Right forelimb (tissue), 1 donor: ENCODE measurements around the gene NOXA1.
"Not testable (repeated sequence)": the region's sequence is repeated elsewhere in the genome, so short reads cannot be mapped to it uniquely, and the experiment has no call there.

Experiments
- DNase-seq: peaks from one replicate; pipeline ENCODE4 v3.0.0-alpha.2; 2018

NOXA1 gene

DNA sequence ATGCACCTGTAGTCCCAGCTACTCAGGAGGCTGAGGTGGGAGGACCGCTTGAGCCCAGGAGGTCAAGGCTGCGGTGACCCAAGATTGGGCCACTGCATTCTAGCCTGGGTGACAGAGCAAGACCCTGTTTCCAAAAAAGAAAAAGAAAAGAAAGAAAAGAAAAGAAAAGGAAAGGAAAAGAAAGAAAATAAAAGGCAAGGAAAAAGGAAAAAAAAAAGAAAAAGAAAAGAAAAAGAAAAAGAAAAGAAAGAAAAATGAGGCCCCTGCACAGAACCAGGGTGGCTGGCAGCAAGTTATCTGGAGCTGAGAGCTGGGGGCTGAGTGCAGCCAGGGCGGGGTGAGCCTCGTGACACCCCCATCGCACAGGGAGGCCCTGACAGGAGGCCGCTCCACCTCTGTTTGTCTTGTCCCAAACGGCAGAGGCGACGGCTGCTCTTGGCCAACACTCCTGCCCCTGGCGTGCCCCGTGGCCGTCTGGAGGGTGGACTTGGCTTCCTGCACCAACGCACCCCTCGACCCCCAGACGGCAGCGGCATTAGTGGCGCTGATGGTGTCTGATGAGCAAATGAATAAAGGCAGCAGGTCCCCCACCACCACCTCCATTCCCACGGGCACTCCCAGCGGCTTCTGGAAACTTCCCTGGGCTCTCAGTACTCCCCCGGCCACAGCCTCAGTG lies 17.0 kb upstream of the NOXA1 start:
- no peak for DNase-seq

DNA sequence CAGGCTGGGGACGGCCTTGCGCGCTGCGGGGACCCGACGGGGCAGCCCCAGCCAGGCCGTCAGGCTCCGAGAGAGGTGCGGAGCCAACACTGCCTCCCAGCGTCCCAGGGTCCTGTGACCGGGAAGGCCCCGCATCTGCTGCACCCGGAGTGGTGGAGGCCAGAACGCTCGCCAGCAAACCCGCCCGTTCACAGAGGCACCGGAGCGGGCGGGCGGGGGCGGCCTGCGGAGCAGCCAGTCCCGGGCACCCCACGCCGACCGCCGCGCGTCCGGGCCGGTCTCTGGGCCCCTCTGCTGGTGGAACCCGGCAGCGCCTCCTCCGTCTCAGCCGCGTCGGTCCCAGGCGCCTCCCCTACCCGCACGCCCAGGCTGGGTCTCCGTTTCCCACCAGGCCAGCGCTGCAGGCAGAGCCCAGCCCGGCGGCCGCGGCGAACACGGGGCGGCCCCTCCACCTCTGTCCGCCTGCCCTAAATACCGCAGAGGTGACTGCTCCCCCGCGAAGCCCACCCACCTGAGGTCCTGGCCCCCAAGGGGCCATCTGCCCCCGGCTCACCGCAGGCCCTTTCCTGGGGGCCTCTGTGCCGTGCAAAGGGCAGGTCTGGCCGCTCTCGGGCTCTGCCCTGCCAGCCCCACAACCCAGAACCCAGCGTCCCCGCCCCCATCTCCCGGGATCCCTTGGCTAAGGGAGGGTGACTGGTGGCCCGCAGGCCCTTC lies 16.2 kb upstream of the NOXA1 start:
- DNase-seq: peak; percentile 85

DNA sequence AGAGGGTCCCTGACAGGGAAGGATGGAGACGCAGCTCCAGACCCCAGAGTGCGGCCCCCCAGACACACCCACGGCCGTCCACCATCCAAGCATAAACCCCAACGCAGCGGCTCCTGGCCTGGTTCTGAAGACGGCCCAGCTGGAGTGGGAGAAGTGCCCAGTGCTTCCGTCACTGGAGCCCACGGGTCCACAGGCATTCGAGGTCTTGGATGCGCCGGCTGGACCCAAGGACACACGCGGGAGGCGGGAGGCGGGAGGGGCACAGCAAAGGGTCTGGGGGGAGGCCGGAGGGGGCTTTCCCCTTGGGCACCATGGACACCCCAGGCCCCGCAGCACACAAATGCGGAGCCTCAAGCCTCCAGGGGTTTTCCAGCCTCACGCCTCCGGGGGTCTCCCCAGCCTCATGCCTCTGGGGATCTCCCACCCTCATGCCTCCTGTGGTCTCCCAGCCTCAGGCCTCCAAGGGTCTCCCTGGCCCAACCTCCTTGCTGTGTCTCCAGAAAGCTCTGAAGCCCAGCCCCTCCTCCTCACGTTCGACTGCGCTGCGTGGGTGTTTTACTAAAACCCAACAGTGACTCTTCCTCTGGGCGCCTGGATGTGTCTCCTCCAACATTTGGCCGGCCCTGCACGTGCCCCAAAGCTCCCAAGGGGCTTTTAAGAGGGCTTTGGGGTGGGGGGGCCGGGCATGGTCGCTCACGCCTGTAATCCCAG lies 15.4 kb upstream of the NOXA1 start:
- no peak for DNase-seq

DNA sequence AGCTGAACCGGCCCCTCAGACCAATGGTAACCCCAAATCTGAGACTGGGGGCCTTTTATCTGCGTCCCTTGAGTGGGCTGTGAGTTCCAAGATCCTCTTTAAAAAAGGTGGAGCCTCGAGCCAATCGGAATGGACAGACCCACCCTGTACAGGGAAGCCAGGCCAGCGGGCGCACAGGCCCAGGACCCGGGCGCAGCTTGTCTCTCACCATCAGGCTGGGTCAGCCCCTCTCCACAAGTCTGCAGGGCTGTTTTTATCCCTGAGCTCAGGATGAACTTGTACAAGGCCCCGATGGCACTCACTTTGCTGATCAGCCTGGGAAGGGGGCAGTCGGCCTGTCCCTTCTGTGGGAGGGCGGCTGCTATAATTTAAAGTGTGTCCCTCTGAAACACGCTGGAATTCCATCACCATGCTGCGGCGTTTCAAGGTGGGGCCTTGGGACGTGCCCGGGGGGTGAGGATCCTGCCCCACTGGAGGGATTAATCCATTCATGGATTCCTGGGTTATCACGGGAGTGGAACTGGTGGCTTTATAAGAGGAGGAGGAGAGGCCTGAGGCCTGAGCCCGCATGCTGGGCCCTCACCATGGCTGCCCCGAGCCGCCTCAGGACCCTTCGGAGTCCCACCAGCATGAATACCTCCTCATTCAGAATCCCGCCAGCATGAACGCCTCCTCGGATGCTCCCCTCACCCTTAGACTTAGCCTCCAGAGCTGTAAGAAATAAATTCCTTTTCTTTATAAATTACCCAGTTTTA lies 14.4 kb upstream of the NOXA1 start:
- DNase-seq: no peak

DNA sequence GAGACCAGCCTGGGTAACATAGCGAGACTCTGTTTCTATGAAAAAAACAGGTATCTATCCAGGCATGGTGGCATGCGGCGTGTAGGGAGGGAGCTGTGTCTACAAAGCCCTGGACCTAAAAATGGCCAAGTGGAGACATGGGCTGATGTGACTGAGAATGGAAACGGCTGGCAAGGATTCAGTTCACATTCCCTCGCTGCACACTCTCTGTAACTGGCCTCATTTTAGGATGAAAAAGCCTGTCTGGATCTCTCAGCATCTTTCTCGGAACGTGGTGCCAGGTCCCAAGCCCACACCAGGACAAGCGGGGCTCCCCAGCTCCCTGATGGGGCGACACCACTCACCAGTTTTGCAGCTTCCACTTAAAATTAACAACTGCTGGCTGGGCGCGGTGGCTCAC lies 13.7 kb upstream of the NOXA1 start:
- no peak for DNase-seq

DNA sequence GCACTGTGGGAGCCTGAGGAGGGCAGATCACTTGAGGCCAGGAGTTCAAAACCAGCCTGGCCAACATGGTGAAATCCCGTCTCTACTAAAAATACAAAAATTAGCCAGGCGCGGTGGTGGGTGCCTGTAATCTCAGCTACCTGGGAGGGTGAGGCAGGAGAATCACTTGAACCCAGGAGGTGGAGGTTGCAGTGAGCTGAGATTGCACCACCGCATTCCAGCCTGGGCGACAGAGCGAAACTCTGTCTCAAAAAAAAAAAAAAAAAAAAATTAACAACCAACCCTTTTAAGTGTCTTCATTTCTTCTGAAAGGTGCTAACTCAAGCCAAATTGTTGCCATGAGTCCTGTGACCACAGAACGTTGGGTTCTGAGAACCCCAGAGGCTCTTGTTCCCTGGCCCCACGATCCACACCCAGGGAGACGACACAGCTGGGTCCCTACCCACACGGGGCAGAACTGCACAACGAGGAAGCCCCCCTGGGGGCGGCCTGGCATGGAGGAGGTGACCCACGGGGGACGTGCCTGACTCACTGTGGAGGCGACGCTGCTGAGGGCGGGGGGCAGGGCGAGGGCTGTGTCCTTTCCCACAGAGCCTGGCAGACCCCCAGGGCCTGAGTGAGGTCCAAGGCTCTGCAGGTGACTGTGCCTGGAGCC lies 12.8 kb upstream of the NOXA1 start:
- DNase-seq: not testable (repeated sequence)

DNA sequence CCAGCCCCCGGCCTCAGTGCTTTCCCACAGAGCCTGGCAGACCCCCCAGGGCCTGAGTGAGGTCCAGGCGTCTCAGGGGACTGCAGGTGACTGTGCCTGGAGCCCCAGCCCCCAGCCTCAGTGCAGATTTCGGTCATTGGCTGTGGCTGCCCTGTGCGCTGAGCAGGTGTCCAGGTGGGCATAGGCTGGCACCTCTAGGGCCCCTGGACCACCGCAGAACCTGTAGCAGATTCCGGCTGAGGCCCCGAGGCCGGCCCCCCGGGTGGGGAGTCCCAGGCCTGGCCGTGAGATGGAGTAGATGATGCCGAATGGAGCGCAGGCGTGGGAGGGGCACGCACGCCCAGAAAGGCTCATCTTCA lies 12.3 kb upstream of the NOXA1 start:
- no peak for DNase-seq

DNA sequence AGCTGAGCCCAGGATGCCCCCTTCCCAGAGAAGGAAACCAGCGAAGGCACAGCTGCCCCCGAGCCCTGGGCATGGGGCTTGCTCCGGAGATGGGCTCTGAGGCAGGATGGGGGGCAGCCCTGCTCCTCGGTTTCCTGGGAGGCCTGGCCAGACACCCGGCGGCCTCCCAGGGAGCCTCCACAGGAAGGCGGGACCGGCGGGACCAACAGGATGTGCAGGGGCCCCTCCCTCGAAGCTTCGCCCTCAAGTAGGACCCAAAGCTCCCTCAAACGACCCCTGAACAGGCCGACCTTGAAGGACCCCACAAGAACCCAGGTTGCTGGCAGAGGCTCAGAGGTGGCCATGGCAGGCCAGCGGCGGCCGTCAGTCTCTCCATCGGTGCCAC lies 11.9 kb upstream of the NOXA1 start:
- DNase-seq: no peak

DNA sequence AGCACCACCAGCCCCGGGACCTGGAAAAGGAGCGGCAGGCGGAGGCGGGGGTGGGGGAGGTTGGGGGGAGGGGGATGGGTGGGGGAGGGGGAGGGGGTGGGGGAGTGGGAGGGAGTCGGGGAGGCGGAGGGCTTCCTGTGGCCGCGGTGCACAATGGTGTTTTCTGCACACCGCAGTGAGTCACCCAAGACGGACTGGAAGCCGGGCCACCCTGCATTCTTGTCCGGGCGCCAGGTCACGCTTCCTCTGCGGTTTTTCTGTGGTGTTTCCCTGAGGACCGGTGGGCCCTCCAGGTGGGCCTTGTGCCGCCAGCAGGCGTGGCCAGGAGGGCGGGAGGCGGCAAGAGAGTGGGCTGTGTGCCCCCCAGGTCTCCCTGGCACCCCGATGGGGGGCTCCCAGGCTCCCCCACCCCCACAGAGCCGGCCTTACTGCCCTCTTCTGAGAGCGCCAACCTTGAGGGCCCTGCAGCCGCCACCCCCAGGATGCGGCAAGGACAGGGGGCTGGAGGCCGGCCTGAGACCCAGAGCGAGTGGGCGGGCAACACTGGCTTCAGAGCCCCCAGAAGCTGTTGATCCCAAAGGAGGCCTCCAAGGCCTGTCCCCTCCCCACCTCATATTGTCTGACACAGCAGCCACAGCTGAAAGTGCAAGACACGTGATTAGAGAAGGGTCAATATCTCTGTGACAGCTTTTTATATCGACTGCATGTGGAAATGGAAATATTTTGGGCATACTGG lies 11.4 kb upstream of the NOXA1 start:
- DNase-seq: no peak

DNA sequence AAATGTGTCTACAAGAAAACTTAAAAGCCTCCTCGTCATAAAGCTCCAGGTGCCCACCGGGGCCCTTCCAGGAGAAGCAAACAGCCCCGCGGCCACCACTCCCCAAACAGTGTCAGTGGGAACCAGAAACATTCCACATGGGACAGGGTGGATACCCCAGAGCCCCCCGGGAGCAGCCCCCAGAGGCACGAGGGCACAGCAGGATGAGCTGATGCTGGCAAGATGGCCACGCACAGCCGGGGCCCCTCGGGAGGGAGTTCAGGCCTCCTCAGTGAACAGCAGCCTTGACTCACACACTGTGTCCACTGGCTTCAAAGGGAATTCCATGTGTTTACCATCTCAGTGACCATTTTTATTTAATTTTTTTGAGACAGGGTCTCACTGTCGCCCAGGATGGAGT lies 10.8 kb upstream of the NOXA1 start:
- DNase-seq: no peak

DNA sequence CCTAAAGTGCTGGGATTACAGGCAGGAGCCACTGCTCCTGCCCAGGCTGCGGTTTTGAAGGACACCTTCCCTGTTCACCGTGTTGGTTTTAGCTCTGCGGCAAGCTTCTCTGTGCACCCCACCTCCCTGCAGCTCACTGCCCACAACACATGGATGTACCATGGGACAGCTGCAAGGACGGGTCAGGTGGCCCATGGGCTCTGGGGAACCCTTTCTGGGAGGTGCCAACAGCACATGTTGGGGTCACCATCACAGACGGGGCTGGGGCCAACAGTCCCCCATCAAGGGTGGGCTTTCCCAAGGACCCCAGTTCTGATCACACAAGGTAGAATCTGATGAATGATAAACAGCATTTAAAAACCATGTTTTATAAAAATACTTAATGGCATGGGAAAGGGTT lies 7.7 kb upstream of the NOXA1 start:
- no peak for DNase-seq

DNA sequence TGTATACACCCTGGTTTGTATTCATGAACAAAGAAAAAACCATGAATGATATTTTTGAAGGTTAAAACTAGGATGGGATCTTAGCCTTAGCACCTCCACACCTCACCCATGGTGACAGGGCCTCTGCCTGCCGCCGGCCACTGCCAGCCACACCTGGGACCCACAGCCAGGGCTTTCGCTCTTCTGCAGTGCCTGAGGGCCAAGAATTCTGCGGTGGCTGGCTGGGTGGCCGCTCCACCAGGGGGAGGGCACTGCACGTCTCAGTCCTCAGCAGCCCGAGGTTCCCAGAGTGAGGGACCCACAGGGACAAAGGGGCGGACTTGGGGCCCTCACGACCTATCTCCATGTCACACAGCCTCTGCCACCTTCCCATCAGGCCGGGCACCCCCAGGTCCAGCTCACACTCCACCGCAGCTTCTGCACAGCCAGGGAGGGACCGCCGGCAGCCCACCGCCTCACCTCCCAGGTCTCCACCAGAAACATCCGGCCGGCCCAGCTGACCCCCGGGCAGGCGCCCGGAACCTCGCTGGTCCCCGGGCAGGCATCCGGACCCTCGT lies 7.1 kb upstream of the NOXA1 start:
- DNase-seq: no peak

DNA sequence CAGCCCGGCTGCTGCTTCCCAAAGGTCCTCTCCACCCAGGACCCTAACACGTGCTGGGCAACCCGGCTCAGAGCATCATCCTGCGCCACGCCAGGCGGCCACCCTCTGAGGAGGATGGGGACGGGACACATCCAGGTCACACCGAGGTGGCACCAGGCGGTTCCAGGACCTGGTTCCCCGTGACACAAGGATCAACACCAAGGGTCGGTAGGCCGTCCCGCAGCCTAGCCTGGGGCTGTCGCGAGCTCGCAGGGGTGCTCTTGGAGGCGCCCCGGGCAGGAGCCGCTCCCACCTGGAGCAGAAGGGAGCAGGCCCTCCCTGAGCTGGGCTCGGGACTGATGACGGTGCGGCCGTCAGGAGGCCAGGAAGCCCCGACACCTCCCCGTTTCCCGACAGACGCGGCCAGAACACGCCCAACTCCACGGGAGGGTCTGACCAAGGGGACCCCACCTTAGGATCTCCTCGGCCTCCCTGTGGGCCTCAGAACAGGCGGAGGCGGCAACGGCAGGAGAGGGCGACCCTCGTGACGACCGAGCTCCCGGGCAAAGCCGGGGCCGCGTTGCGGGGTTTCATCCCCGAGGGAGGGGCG lies 6.5 kb upstream of the NOXA1 start:
- DNase-seq: no peak

DNA sequence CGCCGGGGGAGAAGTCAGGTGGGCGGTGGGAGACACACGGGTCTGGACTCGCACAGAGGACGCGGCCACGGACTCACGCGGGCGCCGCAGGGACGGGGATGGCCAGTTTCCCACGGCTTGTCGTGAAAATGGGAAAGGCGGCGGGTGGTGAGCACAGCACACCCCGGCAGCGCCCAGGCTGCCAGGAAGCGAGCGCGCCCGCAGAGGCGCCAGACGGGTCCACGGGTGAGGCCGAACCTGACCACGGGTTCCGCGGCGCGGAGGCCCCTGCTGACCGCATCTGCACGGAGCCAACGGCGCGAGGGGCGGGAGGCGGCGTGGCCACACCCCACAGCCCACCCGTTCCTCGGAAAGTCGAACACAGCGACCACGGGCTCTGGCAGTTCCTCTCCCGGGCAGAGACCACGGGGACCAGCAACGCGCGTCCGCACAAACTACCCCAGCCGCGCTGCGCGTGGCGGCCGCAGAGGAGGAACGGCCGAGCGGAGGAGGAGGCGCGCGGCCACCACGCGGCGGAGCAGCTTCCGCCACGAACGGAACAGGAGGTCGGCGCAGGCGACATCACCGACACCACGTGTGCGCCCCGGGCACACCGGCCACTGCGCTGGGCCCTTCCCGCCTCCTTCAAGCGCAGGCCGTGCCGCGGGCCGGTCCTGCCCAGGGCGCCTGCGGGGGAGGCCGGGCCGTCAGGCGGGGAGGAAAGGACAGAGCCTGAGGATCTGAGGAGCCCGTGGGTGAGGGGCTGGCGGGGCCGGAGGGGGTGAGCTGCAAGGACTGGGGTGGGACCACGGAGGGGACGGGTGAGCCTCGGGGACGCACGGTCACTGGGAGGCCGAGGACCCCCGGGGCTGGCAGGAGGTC lies 5.8 kb upstream of the NOXA1 start:
- no peak for DNase-seq

DNA sequence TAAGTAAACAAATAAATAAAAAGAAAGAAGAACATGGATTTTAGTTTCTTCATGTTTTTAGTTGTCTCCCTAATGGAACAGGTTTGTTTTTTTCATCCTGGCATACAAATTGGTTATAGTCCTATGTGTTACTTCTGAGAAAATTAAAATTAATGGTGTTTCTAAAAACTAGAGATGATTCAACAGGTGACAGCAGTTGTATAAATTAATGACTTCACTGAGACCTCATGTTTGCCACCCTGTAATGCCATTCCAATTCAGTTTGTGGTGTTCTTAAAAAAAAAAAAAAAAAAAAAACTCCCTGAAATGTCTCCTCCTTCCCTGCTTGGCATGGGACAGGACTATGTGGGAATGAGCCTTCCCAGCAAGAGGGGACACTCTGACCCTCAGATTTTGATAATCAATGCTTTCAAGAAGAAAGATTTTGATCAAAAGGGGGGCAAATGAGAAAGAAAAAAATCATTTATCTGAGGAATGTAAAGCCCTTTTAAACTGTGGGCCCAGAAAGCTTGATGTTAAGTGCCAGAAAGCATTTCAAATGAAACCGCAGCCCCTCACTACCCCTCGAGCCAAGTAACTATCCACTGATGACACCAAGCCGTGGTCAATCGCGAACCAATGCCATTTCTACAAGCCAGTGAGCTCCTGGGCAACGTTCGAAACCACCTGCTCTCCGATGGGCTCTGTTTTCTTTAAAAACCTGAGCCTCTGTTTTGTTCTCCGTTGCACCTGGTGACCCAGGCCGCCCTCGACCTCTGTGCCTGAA lies 1.2 kb upstream of the NOXA1 start:
- DNase-seq: no peak

DNA sequence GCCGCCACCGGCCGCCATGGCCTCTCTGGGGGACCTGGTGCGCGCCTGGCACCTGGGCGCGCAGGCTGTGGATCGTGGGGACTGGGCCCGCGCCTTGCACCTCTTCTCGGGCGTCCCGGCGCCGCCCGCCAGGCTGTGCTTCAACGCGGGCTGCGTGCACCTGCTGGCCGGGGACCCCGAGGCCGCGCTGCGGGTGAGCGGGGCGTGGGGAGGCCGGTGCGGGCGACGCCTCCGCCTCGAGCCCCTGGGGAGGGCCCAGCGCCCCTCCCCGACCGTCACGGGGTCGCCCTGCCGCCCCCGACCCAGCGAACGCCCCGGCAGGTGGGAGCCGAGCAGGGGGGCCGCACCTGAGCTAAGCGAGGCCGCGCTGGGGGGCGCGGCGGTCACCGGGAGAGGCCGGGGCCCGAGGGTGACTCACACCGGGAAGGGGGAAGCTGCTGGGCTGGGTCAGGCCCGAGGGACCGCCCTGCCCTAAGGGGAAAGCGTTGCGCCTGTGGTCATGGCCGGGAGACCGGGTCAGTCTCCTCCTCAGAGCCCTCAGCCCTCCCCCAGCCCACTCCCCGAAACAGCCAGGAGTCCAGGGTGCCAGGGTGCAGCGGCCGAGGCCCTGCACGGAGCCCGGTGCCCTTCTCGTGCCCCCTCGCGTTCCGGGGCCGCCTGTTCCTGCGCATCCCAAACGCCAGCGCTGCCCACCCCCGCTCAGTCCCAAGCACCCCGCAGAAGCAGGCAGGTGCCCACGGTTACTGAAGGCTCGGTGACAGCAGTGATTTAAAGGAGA lies 510 bp downstream of the NOXA1 start:
- no peak for DNase-seq

DNA sequence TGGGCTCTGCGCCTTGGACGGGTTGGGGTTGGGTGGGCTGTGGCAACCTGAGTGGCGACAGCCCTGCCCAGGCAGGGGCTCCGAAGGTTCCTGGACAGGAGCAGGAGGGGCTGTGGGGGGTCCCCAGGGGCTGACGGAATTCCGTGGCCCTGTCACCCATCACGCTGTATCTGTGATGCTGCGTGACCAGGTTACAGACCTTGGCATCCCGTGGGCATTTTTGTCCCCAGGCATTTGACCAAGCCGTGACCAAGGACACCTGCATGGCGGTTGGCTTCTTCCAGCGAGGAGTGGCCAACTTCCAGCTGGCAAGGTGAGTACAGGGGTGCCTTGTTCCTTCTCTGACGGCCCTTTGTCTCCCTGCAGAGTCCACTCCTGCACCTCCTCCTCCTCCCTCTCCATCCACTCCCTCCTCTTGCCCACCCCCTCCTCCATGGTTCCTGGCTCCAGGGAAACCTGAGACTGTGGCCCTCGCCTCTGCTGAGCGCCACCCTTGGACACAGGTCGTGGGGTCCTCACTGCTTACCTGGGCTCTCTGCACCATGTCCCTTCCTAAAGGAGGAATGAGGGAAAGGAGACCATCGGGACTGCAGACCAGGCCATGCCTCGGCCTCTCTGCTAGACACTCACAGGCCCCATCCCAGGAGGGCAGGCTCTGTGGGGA lies 3.0 kb downstream of the NOXA1 start:
- no peak for DNase-seq
